Left hindlimb (tissue), 1 donor: ENCODE measurements around the gene ELMO2.
"Not testable (repeated sequence)": the region's sequence is repeated elsewhere in the genome, so short reads cannot be mapped to it uniquely, and the experiment has no call there.

Experiments
- DNase-seq: peaks from one replicate; pipeline ENCODE4 v3.0.0-alpha.2; 2018

Gene ELMO2

GRCh38 chr20:46401478-46401860 lies 4.9 kb downstream of the ELMO2 start:
- DNase-seq = no peak

- no peak for DNase-seq
These were observed 5.5 kb downstream of the ELMO2 start for GRCh38 chr20:46400828-46401477.

DNA sequence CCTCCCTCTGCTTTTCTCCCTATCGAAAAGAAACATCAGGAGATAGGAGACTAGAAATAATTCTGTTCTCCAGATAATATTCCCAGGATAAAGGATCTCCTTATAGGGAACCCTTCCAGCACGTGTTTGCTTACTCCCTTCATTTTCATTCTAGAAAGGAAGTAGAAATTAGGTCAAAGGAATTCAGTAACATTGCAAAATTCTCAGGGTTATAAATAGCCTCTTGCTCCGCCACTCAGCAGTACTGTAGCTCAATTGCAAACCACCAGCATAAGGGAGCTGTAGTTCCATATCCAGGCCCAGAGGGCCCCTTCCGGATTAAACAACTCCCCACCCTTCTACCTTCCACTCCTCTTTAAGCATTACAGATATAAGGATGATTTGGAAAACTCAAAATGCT lies 6.2 kb downstream of the ELMO2 start:
- no peak for DNase-seq

- DNase-seq = no peak
These were observed 7.0 kb downstream of the ELMO2 start for GRCh38 chr20:46399401-46399800.

DNA sequence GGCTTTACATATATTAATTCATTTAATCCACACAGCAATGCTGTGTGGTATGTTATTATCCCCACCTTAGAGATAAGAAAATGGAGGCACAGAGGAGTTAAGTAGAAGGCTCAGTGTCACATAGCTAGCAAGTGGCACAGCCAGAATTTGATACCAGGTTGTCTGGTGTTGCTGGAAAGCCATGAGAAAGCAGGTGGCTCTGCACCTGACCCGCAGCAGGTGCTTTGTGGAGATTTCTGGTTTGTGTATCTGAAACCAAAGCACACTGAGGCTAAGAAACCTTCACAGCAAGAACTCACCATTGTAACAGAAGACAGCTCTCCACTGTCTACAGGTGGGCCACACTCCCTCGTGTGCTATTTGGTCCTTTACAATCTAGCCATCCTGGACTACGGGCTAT lies 7.5 kb downstream of the ELMO2 start:
- no peak for DNase-seq

DNA sequence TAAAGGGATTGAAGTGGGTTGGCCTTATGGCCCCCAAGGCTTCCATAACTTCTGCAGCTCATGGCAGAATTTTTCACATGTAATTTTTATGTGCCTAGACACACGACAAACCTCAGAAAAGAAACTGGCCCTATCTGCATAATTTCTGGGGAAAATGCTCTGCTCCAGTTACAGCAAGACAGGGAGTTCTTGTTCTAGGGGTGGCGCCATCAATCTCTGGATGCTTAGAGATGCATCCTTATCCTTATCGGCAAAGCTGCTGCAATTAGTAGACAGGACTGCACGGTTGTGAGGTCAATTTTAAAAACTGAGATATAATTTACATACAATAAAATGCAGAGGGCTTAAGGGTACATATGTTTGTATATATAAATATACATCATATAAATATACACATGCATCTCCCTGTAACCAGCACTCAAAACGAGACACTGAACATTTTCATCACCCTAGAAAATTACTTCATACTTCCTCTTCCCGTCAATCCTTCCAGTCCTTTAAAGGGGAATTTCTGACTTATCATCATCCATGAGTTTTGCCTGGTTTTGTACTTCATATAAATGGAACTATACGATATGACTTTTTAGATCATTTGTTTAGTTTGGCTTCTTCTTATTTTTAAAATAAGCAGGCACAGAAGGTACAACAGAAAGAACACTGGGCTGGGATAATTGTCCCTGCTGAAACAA lies 10.2 kb downstream of the ELMO2 start:
- no peak for DNase-seq

GRCh38 chr20:46394872-46395760 lies 11.3 kb downstream of the ELMO2 start:
- no peak for DNase-seq

GRCh38 chr20:46393967-46394366 lies 12.4 kb downstream of the ELMO2 start:
- DNase-seq = no peak

- DNase-seq = no peak
These were observed 17.5 kb downstream of the ELMO2 start for GRCh38 chr20:46388937-46389336.

DNA sequence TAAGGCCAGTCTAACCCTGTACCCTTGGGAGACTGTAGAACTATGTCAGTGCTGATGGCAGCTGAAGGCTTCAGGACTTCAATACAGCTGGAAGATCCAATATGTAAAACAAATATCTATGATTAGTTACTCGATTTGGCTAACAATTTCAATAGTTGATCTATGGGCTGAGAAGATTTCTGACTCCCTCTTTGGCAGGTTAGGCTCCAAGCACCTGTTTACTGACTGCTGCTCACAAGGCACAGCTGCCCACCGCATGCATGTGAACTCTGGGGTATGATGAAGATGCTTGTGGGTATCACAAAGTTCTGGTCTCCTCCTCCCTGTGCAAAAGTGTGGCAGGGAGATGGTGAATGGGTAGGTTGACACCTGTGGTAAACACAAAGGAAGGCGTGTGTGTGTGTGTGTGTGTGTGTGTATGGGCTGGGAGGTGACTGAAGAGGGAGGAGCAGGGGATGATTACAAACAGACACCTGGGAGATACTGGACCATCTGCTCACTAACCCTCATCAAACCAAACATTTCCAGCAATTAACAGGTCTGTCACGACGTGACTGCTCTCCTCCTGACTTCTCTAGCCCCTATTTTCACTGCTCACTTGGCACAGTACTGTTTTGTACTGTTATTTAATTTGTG lies 18.1 kb downstream of the ELMO2 start:
- DNase-seq = no peak

DNA sequence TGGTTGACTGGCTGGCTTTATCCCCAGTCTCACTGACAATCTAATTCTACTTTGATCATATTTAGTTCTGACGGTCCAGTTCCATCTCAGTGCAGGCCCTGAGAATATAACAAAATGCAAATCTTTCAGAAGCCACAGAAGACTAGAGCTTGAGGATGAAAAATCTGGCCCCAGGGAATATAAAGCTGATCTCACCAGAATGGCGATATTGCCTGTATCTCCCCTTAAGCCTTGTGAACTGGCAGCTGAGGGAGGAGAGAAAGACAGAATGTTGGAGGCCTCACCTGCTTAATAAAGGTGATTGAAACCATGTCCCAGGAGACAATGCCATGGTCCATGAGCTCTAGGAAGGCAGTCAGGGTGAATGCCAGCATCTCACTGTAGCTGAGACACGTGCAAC lies 19.4 kb downstream of the ELMO2 start:
- DNase-seq = not testable (repeated sequence)

GRCh38 chr20:46378412-46379009 lies 27.9 kb downstream of the ELMO2 start:
- DNase-seq = no peak

- DNase-seq = no peak
These were observed 28.9 kb downstream of the ELMO2 start for GRCh38 chr20:46377518-46377917.

GRCh38 chr20:46376196-46376785 lies 30.1 kb downstream of the ELMO2 start:
- DNase-seq = no peak

- no peak for DNase-seq
These were observed 30.6 kb downstream of the ELMO2 start for GRCh38 chr20:46375771-46376170.

- no peak for DNase-seq
These were observed 32.0 kb downstream of the ELMO2 start for GRCh38 chr20:46374383-46374782.

GRCh38 chr20:46371656-46372055 lies 34.8 kb downstream of the ELMO2 start:
- DNase-seq = no peak

DNA sequence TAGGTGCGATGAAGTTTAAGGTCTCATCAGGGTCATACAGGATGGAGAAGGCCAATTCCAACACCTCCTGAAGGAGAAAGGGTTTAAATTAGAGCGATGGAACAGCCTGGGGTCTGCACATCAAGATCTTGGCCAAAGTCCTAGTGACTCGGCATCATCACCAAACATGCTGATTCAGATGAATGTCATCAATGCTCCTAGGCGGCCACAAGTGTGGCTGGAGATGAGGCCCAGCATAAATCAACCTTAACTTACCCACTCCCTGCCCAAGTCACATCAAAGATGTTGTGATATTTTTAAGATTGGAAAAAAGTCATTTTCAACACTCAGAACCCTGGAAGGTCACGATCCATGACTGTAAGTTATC lies 37.5 kb downstream of the ELMO2 start:
- no peak for DNase-seq

DNA sequence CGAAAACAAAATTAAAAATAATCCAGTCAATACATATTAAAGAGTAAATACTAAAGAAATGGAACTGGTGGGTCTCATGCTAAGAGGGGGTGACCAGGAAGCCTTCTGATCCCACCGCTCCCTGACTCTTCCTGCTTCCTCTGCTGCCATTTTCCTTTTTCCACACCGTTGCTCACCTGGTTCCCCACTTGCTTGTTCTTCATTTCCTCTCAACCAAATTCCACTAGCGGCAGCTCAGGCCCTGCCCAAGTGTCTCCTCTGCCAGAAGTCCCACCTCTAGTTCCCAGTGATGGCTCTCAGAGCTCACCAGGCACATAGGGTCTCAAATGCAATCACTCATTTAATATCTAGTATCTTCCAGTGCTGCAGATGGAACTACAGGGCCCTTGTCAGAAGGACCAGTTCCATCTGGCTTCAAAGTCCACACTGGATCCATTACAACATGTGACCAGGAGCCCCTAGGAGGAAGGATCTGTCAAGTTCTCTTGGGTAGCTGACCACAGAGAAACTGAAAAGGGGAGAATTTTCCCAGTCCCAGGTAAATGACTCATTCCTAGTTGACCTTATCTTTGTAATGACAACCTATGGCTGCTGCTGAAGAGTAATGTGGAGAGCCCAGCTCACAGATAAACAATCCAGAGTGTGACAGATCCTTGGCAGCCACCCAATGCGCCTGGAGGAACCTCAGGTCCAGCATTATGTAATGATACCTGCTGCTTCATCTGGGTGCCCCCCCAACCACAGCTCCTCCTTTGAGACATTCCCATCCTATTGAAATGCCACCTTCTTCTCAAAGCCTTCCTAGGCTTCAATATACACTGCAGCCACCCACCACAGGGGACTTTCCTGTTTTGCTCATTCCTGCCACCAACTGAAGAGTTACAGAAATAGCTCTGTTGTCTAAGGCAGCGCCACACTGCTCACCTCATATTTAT lies 38.2 kb downstream of the ELMO2 start:
- DNase-seq = no peak

DNA sequence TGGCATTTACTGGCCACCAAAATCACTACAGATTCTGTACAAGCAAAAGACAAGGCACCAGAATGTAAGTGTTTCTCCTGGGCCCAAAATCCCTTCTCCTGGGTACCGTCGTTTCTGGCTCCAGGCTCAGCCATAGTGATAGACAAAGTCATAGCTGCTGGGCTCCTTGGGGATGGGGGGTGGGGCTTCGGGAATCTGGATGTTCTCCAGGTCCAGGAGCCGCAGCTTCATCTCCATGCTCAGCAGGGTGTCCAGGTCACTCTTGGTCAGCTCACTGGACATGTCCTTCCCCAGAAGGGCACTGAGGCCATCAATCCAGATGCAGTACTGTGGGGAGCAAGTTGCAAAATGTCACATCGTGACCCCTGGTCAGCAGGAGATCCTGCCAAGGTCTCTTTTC lies 39.2 kb downstream of the ELMO2 start:
- DNase-seq = no peak

DNA sequence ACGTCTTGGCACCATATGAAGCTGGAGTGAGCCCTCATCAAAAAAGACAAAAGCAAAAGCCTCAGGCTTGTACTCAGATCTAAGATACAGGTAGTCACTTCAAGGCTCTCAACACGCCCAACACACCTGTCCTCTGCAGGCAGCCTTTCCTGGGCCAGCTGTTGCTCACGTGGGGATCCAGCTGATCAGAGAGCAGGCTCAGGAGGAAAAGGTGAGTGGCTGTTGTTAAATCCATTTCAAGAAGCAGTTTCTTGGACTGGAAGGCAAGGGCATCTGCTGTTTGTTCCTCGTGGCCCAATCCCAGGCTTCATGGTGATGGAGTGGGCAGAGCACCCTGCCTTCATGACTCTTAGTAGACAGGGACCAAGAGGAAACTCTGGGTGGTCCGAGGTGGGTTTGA lies 39.6 kb downstream of the ELMO2 start:
- no peak for DNase-seq
